ENCODE data around the gene PRM1. TPM values are rescaled to one million over a fixed set of nuclear protein-coding genes. Genes with fewer than 3 reads are reported as not detected.

The PRM1 gene
- total RNA-seq, 1 donor from 2014 or later: not detected

- H3K9me3 Mint-ChIP-seq (ENCODE audit: unreplicated experiment): peaks cover 3% of the 10 kb centered on the region
- H3K27me3 Mint-ChIP-seq (ENCODE audit: unreplicated experiment): peaks cover 6% of the 10 kb centered on the region
- no peak overlapping the region for H3K4me3 Mint-ChIP-seq (ENCODE audit: unreplicated experiment)
- TF ChIP-seq CTCF (IDR thresholded peaks at IDR 0.05; ENCODE audit: partially characterized antibody, unreplicated experiment): no peak
- no peak for DNase-seq
- no peaks in the 10 kb centered on the region for H3K36me3 Mint-ChIP-seq (ENCODE audit: unreplicated experiment)
- H3K27ac Mint-ChIP-seq (ENCODE audit: unreplicated experiment): no peak overlapping the region
- peaks cover 2% of the 10 kb centered on the region for H3K4me1 Mint-ChIP-seq (ENCODE audit: low read depth, unreplicated experiment)
Measured at GRCh38 chr16:11296351-11296705, 15.2 kb upstream of the PRM1 start.

- Mint-ChIP-seq H3K4me1 (ENCODE audit: low read depth, unreplicated experiment) (peaks cover 2% of the 10 kb centered on the region), H3K27me3 (ENCODE audit: unreplicated experiment) (peaks cover 6% of the 10 kb centered on the region), H3K4me3 (ENCODE audit: unreplicated experiment) (no peak overlapping the region), H3K27ac (ENCODE audit: unreplicated experiment) (no peak overlapping the region), H3K9me3 (ENCODE audit: unreplicated experiment) (peaks cover 3% of the 10 kb centered on the region), H3K36me3 (ENCODE audit: unreplicated experiment) (no peaks in the 10 kb centered on the region)
- DNase-seq: no peak
- no peak for TF ChIP-seq CTCF (IDR thresholded peaks at IDR 0.05; ENCODE audit: partially characterized antibody, unreplicated experiment)
Measured at GRCh38 chr16:11295672-11296071, 14.5 kb upstream of the PRM1 start.

- peaks cover 5% of the 10 kb centered on the region for H3K36me3 Mint-ChIP-seq (ENCODE audit: unreplicated experiment)
- H3K9me3 Mint-ChIP-seq (ENCODE audit: unreplicated experiment): peaks cover 2% of the 10 kb centered on the region
- no peak for DNase-seq
- H3K27me3 Mint-ChIP-seq (ENCODE audit: unreplicated experiment): peaks cover 6% of the 10 kb centered on the region
- TF ChIP-seq CTCF (IDR thresholded peaks at IDR 0.05; ENCODE audit: partially characterized antibody, unreplicated experiment): no peak
- H3K4me1 Mint-ChIP-seq (ENCODE audit: low read depth, unreplicated experiment): no peaks in the 10 kb centered on the region
- H3K27ac Mint-ChIP-seq (ENCODE audit: unreplicated experiment): no peak overlapping the region
- no peak overlapping the region for H3K4me3 Mint-ChIP-seq (ENCODE audit: unreplicated experiment)
Measured at GRCh38 chr16:11292076-11292748, 11.1 kb upstream of the PRM1 start.

GRCh38 chr16:11291091-11291703 is 10.1 kb upstream of the PRM1 start:
- H3K9me3 Mint-ChIP-seq (ENCODE audit: unreplicated experiment): peaks cover 2% of the 10 kb centered on the region
- H3K4me1 Mint-ChIP-seq (ENCODE audit: low read depth, unreplicated experiment): no peaks in the 10 kb centered on the region
- no peak overlapping the region for H3K27ac Mint-ChIP-seq (ENCODE audit: unreplicated experiment)
- no peak for DNase-seq
- TF ChIP-seq CTCF (IDR thresholded peaks at IDR 0.05; ENCODE audit: partially characterized antibody, unreplicated experiment): no peak
- peaks cover 3% of the 10 kb centered on the region for H3K27me3 Mint-ChIP-seq (ENCODE audit: unreplicated experiment)
- no peak overlapping the region for H3K4me3 Mint-ChIP-seq (ENCODE audit: unreplicated experiment)
- peaks cover 5% of the 10 kb centered on the region for H3K36me3 Mint-ChIP-seq (ENCODE audit: unreplicated experiment)
